ENCODE measurements around the gene MFSD6. TPM values are rescaled to one million over a fixed set of nuclear protein-coding genes. Genes with fewer than 3 reads are reported as not detected.

MFSD6 gene
- polyA plus RNA-seq, 2 of the 4 experiments (the other 2 are of a cell fraction) = 14.3 to 41.3 TPM

DNA sequence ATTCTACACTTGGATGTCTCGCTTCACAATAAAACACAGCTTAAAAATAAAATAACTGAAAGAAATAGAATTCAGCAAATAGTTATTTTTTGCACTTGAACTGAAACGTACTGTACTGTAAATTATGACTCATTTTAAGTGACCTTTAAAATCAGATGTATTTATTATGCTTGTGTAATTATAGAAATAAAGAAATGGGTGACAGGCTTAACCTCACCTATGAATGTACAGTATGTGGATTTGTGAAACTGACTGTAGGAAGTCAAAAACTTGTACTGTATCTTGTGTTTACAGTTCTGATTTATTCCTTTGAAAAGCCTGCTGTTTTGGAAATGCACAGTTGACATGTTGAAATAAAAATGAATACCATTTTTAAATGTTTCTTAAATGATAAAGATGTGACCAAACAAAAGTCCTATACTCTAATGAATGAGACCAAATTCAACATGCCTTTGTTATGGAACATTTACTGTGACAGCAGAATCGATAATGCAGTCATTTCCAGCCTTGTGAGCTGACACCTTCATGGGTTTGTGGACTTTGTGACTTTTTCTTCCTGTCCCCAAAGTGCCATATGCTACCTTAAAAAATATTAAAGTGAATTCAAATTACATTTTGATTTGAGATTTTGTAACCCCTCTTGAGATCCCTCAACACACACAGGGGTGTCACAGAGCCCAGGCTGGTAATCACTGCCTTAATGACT, 93.7 kb downstream of the MFSD6 start:
- FAIRE-seq (no peak), ATAC-seq (no peak), DNase-seq (ENCODE audit: low read depth in 1 of 2, low spot score in 1 of 2) (no peak)
- TF ChIP-seq FOSL2 (IDR thresholded peaks at IDR 0.05) (no peak), FOSL2 (CRISPR knock-in tag; IDR thresholded peaks at IDR 0.05) (peak; percentile 38; the same call in 1 of the 2 replicates), HOXA7 (CRISPR knock-in tag; IDR thresholded peaks at IDR 0.05) (no peak)
- ChIA-PET POLR2A (interaction anchor here (0.5 kb wide), 1 partner anchor 15 kb away, joined by 3 read pairs; no protein-coding TSS in a partner anchor), CTCF (interaction anchor here (0.7 to 1.7 kb wide), 5 partner anchors 8 to 387 kb away, joined by 3 to 6 read pairs (median 3); no protein-coding TSS in a partner anchor)
- 51% methylated on average over 3 of the region's 3 CpGs for WGBS (ENCODE audit: missing lambda C conversion rate)
- peak overlapping the region; percentile 44 for H3K4me2 ChIP-seq
- no peaks in the 10 kb centered on the region for H3K9me3 ChIP-seq
- H3K4me3 ChIP-seq = no peak overlapping the region
- peaks cover 52% of the 10 kb centered on the region for H3K4me1 ChIP-seq
- peak overlapping the region in 1 of 2 experiments; percentile 47; a peak in 1 of 6 replicates for H3K27ac ChIP-seq

DNA sequence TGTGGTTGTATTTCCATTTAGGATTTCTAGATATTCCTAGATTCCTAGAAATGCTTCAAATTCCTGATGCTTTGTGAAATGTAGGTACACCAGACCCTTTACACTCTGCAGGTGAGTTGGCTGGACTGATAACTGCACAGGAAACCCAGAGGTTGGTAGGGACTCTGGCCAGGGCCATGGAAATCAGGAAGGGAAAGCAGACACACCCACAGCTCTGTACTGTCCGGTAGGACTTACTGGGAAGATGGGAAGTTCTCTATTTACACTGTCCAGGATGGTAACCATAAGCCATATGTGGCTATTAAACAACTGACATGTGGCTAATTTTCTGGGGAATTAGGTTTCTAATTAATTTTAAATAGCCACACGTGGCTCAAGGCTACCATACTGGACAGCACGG, 94.9 kb downstream of the MFSD6 start:
- ATAC-seq (0 out of 6 replicates have a peak, but pooled peaks of 1 of the 2 experiments have one; percentile 40), FAIRE-seq (no peak), DNase-seq (ENCODE audit: low read depth in 1 of 2, low spot score in 1 of 2) (no peak)
- H3K9me3 ChIP-seq = no peaks in the 10 kb centered on the region
- WGBS (ENCODE audit: missing lambda C conversion rate) = 87% methylated on average over 3 of the region's 3 CpGs
- no peak overlapping the region for H3K4me3 ChIP-seq
- peaks cover 44% of the 10 kb centered on the region for H3K4me1 ChIP-seq
- ChIA-PET POLR2A (no interaction called here), CTCF (interaction anchor here (0.6 to 1.5 kb wide), 4 partner anchors 14 to 173 kb away, joined by 3 to 6 read pairs (median 4); no protein-coding TSS in a partner anchor)
- no peak overlapping the region for H3K4me2 ChIP-seq
- TF ChIP-seq CBX8 (IDR thresholded peaks at IDR 0.05) (no peak), BHLHE40 (IDR thresholded peaks at IDR 0.05; ENCODE audit: low read depth, low read length) (no peak), REST (IDR thresholded peaks at IDR 0.05) (no peak), POLR2A (IDR thresholded peaks at IDR 0.05; ENCODE audit: low read length) (no peak), NFE2L2 (conservative IDR thresholded peaks at IDR 0.05; ENCODE audit: low read length) (no peak), JUN (IDR thresholded peaks at IDR 0.05) (no peak), RNF2 (IDR thresholded peaks at IDR 0.05; ENCODE audit: borderline replicate concordance, low read depth) (no peak), KDM1A (IDR thresholded peaks at IDR 0.05; ENCODE audit: low read depth) (no peak), MAZ (IDR thresholded peaks at IDR 0.05; ENCODE audit: borderline replicate concordance, low read depth, low read length) (no peak), FOXS1 (CRISPR knock-in tag; IDR thresholded peaks at IDR 0.05) (no peak), CHD2 (IDR thresholded peaks at IDR 0.05; ENCODE audit: low read length, partially characterized antibody) (no peak), GATA3 (IDR thresholded peaks at IDR 0.05; ENCODE audit: borderline replicate concordance) (no peak), EHMT2 (IDR thresholded peaks at IDR 0.05; ENCODE audit: low read depth) (no peak), MAX (IDR thresholded peaks at IDR 0.05) (no peak), POLR2AphosphoS2 (conservative IDR thresholded peaks at IDR 0.05; ENCODE audit: low read length) (no peak), RFX5 (IDR thresholded peaks at IDR 0.05) (no peak), ZNF302 (CRISPR knock-in tag; IDR thresholded peaks at IDR 0.05) (no peak), TP53 (CRISPR knock-in tag; IDR thresholded peaks at IDR 0.05) (no peak), ESRRA (IDR thresholded peaks at IDR 0.05; ENCODE audit: borderline replicate concordance, low read length) (no peak)
- TF ChIP-seq, protein P1, sequence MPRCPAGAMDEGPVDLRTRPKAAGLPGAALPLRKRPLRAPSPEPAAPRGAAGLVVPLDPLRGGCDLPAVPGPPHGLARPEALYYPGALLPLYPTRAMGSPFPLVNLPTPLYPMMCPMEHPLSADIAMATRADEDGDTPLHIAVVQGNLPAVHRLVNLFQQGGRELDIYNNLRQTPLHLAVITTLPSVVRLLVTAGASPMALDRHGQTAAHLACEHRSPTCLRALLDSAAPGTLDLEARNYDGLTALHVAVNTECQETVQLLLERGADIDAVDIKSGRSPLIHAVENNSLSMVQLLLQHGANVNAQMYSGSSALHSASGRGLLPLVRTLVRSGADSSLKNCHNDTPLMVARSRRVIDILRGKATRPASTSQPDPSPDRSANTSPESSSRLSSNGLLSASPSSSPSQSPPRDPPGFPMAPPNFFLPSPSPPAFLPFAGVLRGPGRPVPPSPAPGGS (IDR thresholded peaks at IDR 0.05) = no peak
- H3K27ac ChIP-seq = no peak overlapping the region; a peak in 1 of 6 replicates
